ENCODE measurements around the gene MEST. TPM values are rescaled to one million over a fixed set of nuclear protein-coding genes. Genes with fewer than 3 reads are reported as not detected.

MEST gene
- polyA plus RNA-seq, 1 donor from 2014 or later, result 136 TPM

- H3K27me3 ChIP-seq (ENCODE audit: insufficient read depth, low read depth, low read length), result no peaks in the 10 kb centered on the region
- H3F3A ChIP-seq (ENCODE audit: insufficient read depth, low read length, poor library complexity, severe bottlenecking), result peaks cover 6% of the 10 kb centered on the region
- TF ChIP-seq CTCF (IDR thresholded peaks at IDR 0.05; ENCODE audit: poor library complexity, severe bottlenecking), result no peak
- no peak for TF ChIP-seq POLR2AphosphoS5 (IDR thresholded peaks at IDR 0.05)
- no peak for TF ChIP-seq EZH2 (IDR thresholded peaks at IDR 0.05; ENCODE audit: borderline replicate concordance, insufficient read depth, low read length, poor library complexity, severe bottlenecking)
- no peak for TF ChIP-seq EP300 (conservative IDR thresholded peaks at IDR 0.05; ENCODE audit: poor library complexity, severe bottlenecking)
- TF ChIP-seq SMC3 (conservative IDR thresholded peaks at IDR 0.05; ENCODE audit: poor library complexity), result no peak
- TF ChIP-seq RAD21 (conservative IDR thresholded peaks at IDR 0.05), result no peak
- TF ChIP-seq TAF1 (IDR thresholded peaks at IDR 0.05; ENCODE audit: low read depth), result no peak
- no peak for TF ChIP-seq MXI1 (conservative IDR thresholded peaks at IDR 0.05; ENCODE audit: poor library complexity, severe bottlenecking)
- H2AFZ ChIP-seq (ENCODE audit: low read depth, low read length), result no peak overlapping the region
- H3K79me2 ChIP-seq (replicated peaks; ENCODE audit: insufficient read depth, low read length), result peaks cover 6% of the 10 kb centered on the region
- no peak overlapping the region for H3K27ac ChIP-seq (ENCODE audit: low read length)
- no peaks in the 10 kb centered on the region for H4K20me1 ChIP-seq (ENCODE audit: insufficient read depth)
- no peak overlapping the region for H3K4me3 ChIP-seq (ENCODE audit: low read length)
- H3K9me3 ChIP-seq (ENCODE audit: low read length), result peaks cover 6% of the 10 kb centered on the region
- no peaks in the 10 kb centered on the region for H3K9me2 ChIP-seq (ENCODE audit: insufficient read depth, low read length)
- no peaks in the 10 kb centered on the region for H3K36me3 ChIP-seq (ENCODE audit: insufficient read depth, low read length)
- H3K4me2 ChIP-seq (ENCODE audit: low read length), result no peak overlapping the region
- no peak overlapping the region for H3K9ac ChIP-seq (ENCODE audit: low read length)
Measured at GRCh38 chr7:130444234-130444633, 47.7 kb upstream of the MEST start.

DNA sequence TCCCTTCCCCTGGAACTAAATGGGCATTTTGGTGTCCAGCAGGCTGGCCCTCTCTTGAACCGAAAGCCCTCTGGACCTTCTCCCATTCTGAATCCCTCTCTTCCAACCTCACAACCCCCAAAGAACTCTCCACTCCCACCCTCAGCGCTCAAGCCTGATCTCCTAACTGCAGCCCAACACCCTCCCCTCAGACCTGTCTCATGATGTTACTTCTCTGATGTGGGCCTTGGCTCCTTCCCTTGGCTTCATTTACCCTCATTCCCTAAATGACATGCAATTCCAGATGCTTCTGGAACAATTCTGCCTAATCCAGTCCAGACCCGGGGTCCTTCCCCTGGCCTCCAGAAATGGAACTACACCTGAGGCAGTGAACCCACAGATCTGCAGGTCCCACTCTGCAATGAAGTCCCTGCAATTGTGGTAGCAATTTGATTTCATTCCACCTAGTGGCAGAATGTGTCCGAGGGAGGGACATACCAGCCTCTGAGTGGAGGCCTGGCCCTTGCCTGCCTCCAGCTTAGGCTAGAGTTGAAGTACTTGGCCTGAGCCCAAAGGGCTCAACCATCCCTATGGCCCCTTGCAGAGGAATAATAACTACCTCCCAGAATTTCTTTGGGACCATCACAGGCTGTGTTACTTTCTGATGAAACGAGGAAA is 47.0 kb upstream of the MEST start:
- H3K4me3 ChIP-seq (ENCODE audit: low read length), result no peak overlapping the region

More for the DNA sequence above, 47.0 kb upstream of the MEST start:
- H3K9me3 ChIP-seq (ENCODE audit: low read length), result peaks cover 6% of the 10 kb centered on the region
- H3K79me2 ChIP-seq (replicated peaks; ENCODE audit: insufficient read depth, low read length), result peaks cover under 1% of the 10 kb centered on the region
- peaks cover 6% of the 10 kb centered on the region for H3F3A ChIP-seq (ENCODE audit: insufficient read depth, low read length, poor library complexity, severe bottlenecking)
- no peak overlapping the region for H3K27ac ChIP-seq (ENCODE audit: low read length)
- no peak overlapping the region for H3K4me2 ChIP-seq (ENCODE audit: low read length)
- no peaks in the 10 kb centered on the region for H3K9me2 ChIP-seq (ENCODE audit: insufficient read depth, low read length)
- no peaks in the 10 kb centered on the region for H3K27me3 ChIP-seq (ENCODE audit: insufficient read depth, low read depth, low read length)
- no peak overlapping the region for H2AFZ ChIP-seq (ENCODE audit: low read depth, low read length)
- no peak overlapping the region for H3K9ac ChIP-seq (ENCODE audit: low read length)
- no peaks in the 10 kb centered on the region for H3K36me3 ChIP-seq (ENCODE audit: insufficient read depth, low read length)
- H4K20me1 ChIP-seq (ENCODE audit: insufficient read depth), result no peaks in the 10 kb centered on the region
- no peak for TF ChIP-seq REST (IDR thresholded peaks at IDR 0.05; ENCODE audit: borderline replicate concordance)
